Stimulated activated CD8-positive, alpha-beta memory T cell treated with anti-CD3 and anti-CD28 coated beads, Interleukin-7, amount 100 ng/mL, for 48 hours (primary cell): Measurements from ENCODE around the gene TTC3.
"Not testable (repeated sequence)": the region's sequence is repeated elsewhere in the genome, so short reads cannot be mapped to it uniquely, and the experiment has no call there.

Experiments used
- DNase-seq, 2 donors: peaks; one replicate each; pipeline ENCODE4 v3.0.0-alpha.2; 2020; ENCODE audit warnings: low read depth in 1 of 2; ENCODE audit errors: extremely low read depth in 1 of 2

The TTC3 gene

DNA sequence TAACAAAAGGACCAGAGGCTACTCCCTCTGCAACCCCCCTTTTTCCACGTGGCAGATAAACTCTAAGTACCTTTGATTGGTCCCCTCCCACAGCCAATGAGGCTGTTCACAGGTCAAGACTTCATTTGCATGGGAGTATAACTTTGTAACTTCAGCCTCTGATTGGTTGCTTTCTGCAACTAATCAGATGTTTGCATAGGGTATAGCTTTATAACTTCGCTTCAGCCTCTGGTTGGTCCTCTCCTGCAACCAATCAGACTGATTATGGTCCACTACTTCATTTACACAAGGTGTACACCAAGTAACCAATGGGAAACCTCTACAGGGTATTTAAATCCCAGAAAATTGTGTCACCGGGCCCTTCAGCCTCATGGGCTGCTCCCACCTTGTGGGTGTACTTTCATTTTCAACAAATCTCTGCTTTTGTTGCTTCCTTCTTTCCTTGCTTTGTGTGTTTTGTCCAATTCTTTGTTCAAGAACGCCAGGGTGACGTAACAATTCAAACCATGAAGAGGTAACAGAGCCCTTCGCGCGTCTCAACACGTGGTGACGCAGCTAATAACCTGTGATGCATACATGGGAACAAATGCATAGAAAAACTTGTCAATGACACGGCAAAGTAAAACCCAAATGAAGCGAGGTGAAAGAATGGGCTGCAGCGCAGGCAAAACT lies 146.8 kb downstream of the TTC3 start:
- no peak for DNase-seq

DNA sequence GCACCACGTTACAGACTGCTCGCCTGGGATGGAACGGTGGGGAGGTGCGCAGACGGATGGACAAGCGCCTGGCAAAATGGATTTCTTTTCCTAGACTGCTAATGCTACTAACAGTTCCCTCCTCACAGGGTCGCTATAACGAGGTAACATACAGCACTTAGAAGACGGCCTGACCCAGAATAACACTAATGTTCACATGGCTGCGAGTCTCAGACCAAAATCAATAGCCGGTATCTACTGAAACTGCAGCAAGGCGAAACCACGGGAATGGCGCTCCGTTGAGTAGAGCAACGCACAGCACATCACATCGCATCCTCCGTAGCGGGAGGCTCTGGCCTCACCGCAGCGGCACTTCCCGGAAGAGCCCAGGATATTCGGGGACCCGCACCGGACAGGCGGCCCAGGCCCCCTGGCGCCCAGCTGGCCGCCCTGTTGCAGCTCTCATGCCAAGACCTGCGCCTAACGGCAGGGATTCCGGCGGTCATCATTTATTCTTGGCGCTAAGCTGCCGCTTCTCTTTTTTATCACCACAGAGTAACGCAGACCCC lies 147.5 kb downstream of the TTC3 start:
- peak in 1 of 2 donors; percentile 17 for DNase-seq

DNA sequence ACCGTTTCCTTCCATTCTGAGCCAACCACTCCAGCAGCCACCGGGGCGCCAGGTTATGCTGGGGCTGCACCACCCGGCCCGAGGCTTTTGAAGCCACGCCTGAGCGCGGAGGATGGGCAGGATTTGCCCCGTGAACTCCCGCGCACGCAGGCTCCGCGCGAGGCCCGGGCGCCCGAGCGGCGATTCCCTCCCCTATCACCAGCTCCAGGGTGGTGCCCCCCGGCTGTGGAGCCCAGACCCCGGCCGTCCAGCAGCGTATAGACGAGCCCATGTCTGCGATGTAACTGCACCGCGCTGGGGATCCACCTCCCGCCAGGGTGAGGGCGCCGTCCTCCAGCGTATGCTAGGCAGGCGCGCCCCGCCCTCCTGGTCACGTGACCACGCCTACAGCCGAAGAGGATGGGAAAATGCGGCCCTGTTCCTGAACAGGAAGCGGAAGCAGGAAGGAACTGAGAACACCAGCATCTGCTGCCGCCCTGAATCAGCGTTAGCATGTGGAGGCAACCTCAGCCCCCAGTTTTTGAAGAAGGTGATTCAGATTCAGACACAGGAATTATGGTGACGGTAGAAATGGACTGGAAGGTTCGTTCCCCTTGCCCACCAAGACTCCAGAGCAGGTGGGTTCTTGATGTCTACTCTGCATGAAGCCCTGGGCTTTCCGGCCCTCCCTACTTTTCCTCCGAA lies 148.1 kb downstream of the TTC3 start:
- DNase-seq, result peak; percentile 91 to 95

DNA sequence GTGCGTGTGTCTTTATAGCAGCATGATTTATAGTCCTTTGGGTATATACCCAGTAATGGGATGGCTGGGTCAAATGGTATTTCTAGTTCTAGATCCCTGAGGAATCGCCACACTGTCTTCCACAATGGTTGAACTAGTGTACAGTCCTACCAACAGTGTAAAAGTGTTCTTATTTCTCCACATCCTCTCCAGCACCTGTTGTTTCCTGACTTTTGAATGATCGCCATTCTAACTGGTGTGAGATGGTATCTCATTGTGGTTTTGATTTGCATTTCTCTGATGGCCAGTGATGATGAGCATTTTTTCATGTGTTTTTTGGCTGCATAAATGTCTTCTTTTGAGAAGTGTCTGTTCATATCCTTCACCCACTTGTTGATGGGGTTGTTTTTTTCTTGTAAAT lies 149.2 kb downstream of the TTC3 start:
- not testable (repeated sequence) for DNase-seq

DNA sequence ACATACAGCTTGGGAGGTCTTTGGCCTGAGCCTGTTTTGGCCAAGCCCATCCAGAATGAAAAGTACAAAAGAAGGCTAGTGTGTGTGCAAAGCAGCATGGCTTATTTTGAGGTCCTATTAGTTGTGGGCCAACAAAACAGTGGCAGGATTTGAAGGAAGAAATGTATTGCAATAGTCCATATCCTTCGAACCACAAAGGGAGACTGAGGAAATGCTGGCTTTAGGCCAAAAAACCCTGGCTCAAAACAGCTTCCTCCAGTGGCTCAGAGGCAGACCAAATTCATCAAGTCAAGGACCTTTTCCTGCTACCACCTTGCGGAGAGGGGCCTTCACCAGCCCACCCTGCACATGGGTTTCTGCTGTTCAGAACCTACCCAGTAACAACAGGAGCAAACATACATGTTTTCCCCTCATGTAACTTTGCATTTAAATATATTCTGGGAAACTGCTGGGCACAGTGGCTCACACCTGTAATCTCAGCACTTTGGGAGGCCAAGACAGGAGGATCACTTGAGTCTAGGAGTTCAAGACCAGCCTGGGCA lies 150.8 kb downstream of the TTC3 start:
- DNase-seq, result no peak

DNA sequence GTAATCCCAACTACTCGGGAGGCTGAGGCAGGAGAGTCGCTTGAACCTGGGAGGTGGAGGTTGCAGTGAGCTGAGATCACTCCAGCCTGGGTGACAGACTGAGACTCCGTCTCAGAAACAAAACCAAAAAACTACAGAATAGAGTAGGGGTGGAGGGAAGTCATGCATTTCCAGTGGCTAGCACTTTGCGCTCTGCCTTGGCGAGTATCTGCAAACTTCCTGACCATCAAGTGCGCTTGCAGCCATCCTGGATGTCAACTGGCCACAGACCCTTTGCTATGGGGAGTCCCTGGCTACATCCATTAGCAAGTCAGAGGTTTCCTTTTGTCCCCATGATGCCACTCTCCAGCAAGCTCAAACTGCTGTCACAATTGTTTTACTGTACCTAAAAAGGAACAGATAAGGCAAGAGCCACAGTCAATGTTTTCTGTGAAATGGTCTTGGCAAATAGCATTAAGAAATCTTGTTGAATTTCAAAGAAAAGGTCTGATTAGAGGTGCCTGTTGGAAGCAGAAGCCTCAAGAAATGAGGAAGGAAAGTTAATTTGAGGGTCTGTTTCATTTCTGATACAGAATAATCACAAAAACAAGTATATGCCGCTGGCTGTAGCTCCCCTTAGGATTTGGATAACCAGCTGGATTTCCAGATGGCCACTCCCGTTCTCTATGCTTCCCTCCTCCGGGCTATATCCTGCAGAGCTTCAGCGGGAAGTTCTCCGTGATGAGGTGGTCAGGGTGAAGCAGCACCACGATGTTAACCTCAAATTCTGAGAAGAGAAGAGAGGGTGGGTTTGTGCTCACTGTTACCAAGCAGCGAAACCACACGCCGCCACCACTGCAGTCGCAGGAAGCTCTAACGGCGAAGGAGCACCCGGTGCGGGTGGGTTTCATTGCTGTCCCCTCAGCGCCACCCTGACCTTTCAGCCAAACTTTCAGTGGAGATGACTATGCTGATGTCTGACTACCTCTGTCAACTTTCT lies 152.1 kb downstream of the TTC3 start:
- peak; percentile 60 to 75 for DNase-seq

DNA sequence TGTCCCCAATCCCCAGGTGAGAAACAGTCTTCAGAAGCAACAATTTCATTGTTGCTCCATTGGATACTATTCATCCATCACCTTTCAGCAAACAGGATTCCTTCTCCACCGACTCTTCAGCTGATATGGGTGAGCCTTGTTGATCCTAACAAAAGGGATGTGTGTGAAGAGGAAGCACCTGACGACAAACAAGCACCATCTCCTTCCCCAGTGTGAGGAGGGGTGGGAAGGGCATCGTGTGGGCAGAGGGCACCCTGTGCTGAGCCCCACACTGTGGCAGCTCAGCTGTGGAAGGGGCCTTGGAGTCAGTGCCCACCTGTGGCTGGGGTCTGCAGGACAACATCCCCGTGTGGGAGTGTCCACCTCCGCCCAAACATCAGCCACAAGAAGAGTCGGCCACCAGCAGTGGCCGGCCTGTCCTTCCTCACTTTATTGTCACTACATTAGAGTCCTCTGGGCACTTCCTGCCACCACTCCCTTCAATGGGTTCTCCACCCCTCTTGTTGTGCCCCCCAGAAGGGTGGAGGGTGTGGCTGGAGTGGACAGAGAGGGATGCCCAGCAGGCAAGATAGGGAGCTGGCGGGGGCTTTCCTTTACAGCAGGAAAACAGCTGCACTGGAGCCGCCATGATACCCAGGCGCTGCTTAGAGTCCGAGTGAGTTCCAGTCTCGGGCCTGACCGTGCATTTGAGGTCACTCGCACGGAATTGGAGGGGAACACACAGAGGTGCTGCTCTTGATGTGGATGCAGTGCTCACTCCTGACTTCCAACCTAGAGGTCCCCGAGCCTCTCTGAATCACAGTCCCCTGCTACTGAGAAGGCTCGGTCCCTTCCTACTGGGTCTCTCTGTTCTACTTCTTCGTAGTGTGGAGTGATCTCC lies 153.2 kb downstream of the TTC3 start:
- DNase-seq, result no peak

DNA sequence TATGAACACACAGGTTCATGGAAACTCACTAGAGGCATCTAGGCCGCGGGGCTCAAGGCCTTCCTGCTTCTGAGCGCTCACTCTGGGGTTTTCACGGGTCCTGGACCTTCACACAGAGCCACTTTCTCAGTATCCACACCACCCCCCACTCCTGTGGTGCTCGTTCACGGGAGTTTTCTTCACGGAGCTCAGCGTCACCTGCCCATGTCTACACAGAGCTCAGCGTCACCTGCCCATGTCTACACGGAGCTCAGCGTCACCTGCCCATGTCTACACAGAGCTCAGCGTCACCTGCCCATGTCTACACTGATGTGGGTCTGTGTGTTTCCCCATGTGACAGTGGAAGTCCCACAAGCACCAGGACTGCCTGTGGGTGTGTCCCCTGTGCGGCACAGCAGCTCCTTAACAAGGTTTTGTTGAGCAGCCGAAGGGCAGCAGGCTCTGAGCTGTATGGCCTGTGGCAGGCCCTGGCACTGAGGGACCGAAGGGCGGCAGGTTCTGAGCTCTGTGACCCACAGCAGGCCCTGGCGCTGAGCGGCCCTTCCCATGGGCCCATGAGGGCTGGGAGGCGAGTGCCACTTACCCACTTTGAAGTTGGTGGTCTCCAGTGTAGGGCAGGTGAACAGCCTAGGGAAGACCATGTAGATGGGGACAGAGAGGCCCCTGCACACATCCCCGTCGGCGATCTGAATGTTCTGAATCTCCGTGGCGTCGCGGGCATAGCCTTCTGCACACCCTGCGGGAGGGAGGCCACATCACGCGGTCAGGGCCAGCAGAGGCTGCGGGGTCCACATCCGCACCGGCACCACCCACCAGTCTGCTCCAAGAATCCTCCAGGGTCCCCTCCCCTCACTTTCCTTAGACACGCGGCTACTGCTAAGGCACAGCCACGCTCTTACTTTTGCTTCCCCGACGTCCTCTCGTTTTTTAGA lies 154.3 kb downstream of the TTC3 start:
- no peak for DNase-seq

DNA sequence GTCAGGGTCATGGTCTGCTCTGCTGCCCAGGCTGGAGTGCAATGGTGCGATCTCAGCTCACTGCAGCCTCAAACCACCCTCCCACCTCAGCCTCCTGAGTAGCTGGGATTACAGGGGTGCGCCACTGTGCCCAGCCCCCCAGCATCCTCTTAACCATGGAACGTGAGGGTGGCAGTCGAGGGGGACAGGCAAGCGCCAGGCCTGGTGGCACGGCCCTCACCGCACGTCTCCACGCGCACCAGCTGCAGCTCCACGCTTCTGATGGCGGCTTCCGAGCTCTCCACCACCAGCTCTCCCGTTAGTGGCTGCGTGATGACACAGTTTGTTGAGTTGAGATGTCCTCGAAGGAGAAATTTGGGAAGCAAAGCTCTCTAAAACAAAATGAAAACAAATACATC lies 154.9 kb downstream of the TTC3 start:
- no peak for DNase-seq

DNA sequence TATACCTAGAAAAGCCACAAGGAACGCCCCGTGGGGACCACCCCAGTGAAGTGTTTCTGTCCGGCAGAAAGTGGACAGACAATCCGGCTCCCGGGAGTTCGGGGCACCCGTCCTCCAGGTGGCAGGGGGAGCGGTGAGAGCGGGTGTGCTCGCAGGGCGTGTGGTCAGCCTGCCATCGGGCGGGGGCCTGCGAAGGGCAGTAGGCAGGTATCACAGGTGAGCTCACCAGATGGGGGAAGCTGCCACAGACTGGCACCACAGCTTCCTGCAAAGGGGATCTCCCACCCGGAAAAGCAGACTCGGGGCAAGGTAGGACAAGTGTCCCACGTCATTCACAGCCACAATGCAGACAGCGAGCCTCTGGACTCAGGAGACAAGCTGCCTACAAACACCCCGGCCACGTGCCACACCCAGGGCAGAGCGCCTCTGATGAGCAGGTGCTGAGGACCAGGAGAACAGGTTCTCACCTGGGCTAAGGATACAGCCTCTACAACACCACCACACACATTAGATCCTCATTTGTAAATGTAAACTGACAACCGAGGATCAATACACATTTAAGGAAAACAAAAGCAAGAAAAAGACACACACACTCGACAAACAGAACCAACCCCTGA lies 157.7 kb downstream of the TTC3 start:
- no peak for DNase-seq

DNA sequence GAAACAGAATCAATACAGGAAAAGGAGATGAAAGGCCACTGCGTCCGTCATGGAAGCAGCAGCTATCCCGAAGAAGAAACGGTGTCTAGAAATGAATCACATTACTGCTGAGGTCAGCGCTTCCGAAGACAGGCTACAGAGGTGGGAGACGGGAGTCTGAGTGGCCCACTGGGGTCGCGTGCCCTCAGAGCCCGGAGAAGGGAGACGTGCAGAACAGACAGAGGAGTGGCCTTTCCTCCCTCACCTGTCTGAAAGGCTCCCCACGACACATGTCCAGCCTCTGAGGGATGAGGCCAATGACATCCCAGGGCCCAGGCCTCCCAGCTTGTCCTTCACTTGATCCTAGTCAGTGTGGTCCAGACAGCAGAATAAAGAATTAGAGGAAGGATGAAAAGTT lies 158.2 kb downstream of the TTC3 start:
- DNase-seq, result no peak

DNA sequence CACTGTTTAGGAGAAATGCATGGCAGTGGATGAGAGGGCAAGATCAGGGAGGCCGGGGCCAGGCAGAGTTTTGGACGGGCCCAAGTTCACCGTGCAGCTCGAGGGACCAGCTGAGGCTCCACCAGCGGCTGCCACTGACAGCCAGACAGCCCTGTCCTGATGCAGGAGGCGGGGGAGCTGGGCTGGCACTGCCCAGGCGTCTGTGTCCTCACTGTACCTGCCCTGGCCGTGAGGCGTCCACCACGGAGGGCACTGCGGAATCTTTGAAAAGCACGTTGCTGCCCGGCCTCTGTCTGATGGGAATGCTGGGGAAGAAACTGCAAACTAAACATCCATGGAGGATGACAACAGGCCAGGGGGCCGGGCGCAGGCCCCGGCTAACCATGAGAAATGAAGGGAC lies 158.6 kb downstream of the TTC3 start:
- no peak for DNase-seq

DNA sequence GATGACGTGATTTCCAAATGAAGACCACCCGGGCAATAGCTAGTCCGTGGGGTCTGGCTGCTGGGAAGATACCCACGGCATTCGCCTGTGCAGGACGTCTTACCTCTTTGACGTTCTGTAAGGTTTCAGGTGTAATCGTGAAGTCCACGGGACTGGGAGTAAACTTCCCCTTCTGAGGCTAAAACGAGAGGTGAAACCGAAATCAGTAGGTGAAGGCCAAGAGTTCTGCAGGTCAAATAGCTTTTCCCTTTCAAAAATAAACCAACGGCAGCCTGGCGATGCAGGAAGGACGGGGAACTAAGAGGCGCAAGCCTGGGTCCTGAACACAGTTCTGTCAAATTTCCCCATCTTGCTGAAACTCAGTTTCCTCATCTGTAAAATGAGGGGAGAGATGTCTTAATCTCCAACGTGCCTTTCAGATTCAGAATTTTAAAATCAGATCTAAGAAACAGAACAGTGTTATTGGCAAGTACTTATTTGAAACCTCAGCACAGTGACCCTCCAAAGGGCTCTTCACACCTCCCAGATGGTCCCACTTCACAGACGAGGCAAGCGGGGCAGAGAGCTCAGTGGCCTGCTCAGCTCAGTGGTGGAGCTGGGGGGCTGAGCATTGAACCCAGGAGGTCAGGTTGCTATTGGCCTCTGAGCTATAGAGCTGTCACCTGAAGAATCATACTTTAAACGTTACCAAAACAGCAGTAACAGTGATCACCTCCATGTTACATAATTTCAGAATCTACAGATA lies 159.4 kb downstream of the TTC3 start:
- no peak for DNase-seq

DNA sequence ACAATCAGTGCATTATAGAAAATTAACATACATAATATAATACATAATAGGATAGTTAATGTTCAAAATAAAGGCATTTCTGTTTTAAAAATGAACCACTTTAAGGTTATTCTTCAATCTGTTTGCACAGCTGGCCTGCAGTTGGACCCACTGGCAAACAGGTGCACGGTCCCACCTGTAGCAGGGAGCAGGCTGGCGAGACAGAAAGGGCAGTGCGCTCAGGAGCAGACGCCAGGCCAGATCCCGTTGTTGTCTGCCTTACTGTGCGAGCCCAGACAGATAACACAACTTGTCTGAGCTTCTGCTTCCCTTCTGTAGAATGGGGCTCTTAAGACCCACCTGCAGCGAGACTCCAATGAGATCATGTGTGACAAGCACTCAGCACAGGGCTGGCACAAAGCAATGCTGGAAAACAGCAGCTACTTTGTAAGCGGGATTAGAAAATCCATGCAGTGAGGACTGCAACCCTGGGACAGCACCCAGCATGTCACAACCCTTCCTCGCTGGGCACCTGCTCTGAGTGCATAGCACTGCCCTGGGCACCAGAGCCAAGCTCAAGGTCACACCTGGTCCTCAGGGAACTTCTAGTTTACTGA lies 160.6 kb downstream of the TTC3 start:
- no peak for DNase-seq

DNA sequence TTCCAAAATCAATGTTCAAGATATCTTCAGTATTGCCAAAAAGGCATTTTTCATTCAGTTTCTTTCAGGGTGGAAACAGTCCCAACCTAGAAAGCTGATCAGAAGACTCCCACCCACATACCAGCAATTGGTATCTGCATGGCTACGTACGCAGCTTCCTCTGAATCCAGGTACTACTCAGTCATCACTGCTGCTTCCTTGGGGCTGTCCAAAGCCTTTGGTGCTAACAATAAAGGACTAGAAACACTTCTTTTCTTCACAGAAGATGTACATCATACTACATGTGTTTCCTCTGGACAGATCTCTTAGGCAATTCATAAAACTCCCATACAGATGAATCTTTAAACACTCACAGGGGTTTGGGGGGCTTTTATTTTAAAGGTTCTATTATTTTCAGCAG lies 164.3 kb downstream of the TTC3 start:
- DNase-seq, result no peak

DNA sequence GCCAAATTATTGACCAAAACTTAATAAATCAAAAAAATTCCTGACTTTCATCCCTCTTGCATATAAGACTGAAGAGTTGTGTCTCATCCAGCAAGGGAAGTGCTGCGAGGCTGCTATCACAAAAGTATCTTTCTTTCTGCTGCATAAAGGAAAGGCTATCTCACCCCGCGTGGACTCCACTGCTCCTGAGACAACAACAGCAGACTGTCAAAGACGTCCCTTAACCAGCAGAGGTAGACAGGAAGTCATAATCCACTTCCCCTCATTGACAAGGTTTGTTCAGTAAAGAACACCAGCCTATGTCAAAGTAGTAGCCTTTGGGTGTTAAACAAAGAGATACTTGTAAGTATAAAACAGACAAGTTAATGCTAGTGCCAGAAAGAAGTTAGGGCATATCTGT lies 164.7 kb downstream of the TTC3 start:
- DNase-seq, result no peak

DNA sequence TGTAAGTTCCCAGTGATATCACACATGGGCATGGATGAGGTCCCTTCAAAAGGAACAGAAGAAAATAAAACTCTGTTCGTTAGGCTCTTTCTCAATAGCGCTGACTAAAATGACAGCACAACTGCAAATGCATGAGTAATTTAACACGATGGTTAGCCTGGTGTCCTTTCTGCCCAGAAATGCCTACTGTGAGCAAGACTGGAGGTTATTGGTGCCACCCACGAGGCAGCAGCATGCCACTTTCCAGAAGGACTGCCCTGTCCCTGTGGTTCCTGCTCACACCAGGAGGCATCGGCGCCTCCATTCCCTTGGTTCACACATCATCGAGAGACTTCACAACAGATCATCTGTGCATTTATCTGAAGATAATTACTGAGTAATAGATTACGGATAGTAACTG lies 167.9 kb downstream of the TTC3 start:
- no peak for DNase-seq
